Astrocyte of the spinal cord (primary cell): ENCODE results near the gene CARM1.
A peak's percentile ranks its signal among the peaks of the same experiment; 100 is the strongest.
"Not testable (repeated sequence)": the region's sequence is repeated elsewhere in the genome, so short reads cannot be mapped to it uniquely, and the experiment has no call there.

ENCODE experiments used
- DNase-seq: peaks from one replicate; pipeline ENCODE4 v3.0.0; 2011; ENCODE audit warnings: low read depth, low spot score
- H3K4me3 ChIP-seq: 2 replicates; pipeline ENCODE4 v1.5.1; 2011; ENCODE audit warnings: low read depth, mild to moderate bottlenecking, low read length, moderate library complexity
- CTCF ChIP-seq: IDR thresholded peaks from 2 replicates; pipeline ENCODE4 v1.5.1; 2012; ENCODE audit warnings: low read depth, mild to moderate bottlenecking, low read length, inconsistent platforms
- in situ Hi-C: cut with HindIII; loops from 2 replicates; pipeline ENCODE4 v1.10.0; 2017; ENCODE audit warnings: low sequenced_read_pairs

The CARM1 gene

GRCh38 chr19:10876459-10877240 is 5.3 kb downstream of the CARM1 start:
- TF ChIP-seq CTCF, result no peak
- no peak for DNase-seq
- no peak overlapping the region for H3K4me3 ChIP-seq

GRCh38 chr19:10877608-10878007 is 6.3 kb downstream of the CARM1 start:
- DNase-seq, H3K4me3 ChIP-seq, in situ Hi-C loops: not testable (repeated sequence)

More at GRCh38 chr19:10876459-10877240, 5.3 kb downstream of the CARM1 start:
- in situ Hi-C loops, result no loop called here

GRCh38 chr19:10878253-10878652 is 6.9 kb downstream of the CARM1 start:
- no peak for TF ChIP-seq CTCF
- in situ Hi-C loops, result no loop called here
- no peak overlapping the region for H3K4me3 ChIP-seq
- no peak for DNase-seq

GRCh38 chr19:10881403-10882107 is 10.2 kb downstream of the CARM1 start:
- in situ Hi-C loops, result no loop called here
- H3K4me3 ChIP-seq, result no peak overlapping the region
- DNase-seq, result no peak
- TF ChIP-seq CTCF, result no peak

- no peak overlapping the region for H3K4me3 ChIP-seq
- no peak for TF ChIP-seq CTCF
- in situ Hi-C loops, result no loop called here
- DNase-seq, result no peak
Observed at GRCh38 chr19:10882108-10882457, 10.7 kb downstream of the CARM1 start.

- TF ChIP-seq CTCF, result no peak
- H3K4me3 ChIP-seq, result no peak overlapping the region
- in situ Hi-C loops, result no loop called here
- DNase-seq, result peak; percentile 42
Observed at GRCh38 chr19:10884274-10884673, 12.9 kb downstream of the CARM1 start.
